Gastrocnemius medialis (tissue), 4 donors: Measurements from ENCODE around the gene SPON1.

Source experiments
- CTCF ChIP-seq, 5 experiments: fragments of 450-650 bp in 3 of 5; fragments of 200-600 bp in 2 of 5; sonication (generic) in 2 of 5; IDR thresholded peaks in 4 of 5; conservative IDR thresholded peaks in 1 of 5; 1 replicate in 4 of 5; 2 replicates in 1 of 5; pipeline ENCODE4 v1.5.1; 2016 to 2019; ENCODE audit warnings: antibody characterized with exemption in 5 of 5, mild to moderate bottlenecking in 3 of 5, moderate library complexity in 3 of 5
- POLR2A ChIP-seq, 2 donors: fragments of 450-650 bp; IDR thresholded peaks; one replicate each; pipeline ENCODE4 v1.6.1; 2017; ENCODE audit warnings: antibody characterized with exemption in 2 of 2, mild to moderate bottlenecking in 2 of 2, moderate library complexity in 2 of 2

GRCh38 chr11:13963949-13964770 lies 1.6 kb downstream of the SPON1 start:
- TF ChIP-seq CTCF (IDR thresholded peaks at IDR 0.05 in 4 of 5, conservative IDR thresholded peaks at IDR 0.05 in 1 of 5) (no peak), POLR2A (IDR thresholded peaks at IDR 0.05) (no peak)
